HCT116 (cell line): ENCODE data around the gene ZNF804B. TPM values are rescaled to one million over a fixed set of nuclear protein-coding genes. Genes with fewer than 3 reads are reported as not detected.

Source experiments
- ATAC-seq: fragments of 200-7000 bp; cut with Tn5 transposase; 2 replicates; pipeline ENCODE4 v1.9.1; 2020; ENCODE audit warnings: mild to moderate bottlenecking, moderate library complexity
- BruUV-seq: library from RNA; stranded (reverse); fragments of 400-500 nt; replicated peaks from 2 replicates; lab custom pipeline; 2021; lab: Mats Ljungman, UMichigan
- CTCF ChIA-PET: fragments of 300-600 bp; sonication (Branson Sonifier 250); formaldehyde crosslinking; loops from one replicate; lab custom pipeline; 2021; ENCODE audit warnings: antibody characterized with exemption; lab: Charles Lee
- POLR2A ChIA-PET: fragments of 300-600, 350-600 bp; sonication (Branson Sonifier 250); formaldehyde crosslinking; loops from one replicate; lab custom pipeline; 2021; ENCODE audit warnings: antibody characterized with exemption; lab: Charles Lee
- RAD21 ChIA-PET, 2 experiments: fragments of 300-600 bp; sonication (Branson Sonifier 250); formaldehyde crosslinking; loops; one replicate each; lab custom pipeline; 2023; ENCODE audit warnings: low total read pairs in 2 of 2; ENCODE audit not compliant: uncharacterized antibody in 2 of 2, unreplicated experiment in 2 of 2, low non-redundant PET in 1 of 2; lab: Charles Lee
- DNase-seq: peaks from one replicate; pipeline ENCODE4 v3.0.0-alpha.2; 2010; ENCODE audit warnings: low read depth, low spot score
- H2AFZ ChIP-seq: fragments of 200-600 bp; shearing (Covaris generic), sonication (generic); 2 replicates; pipeline ENCODE4 v1.6.1; 2017; ENCODE audit warnings: low read depth, mixed run types, mixed read lengths, antibody characterized with exemption, low read length; ENCODE audit not compliant: poor library complexity, severe bottlenecking
- H3K27ac ChIP-seq: 2 replicates; pipeline ENCODE4 v1.5.1; 2012; ENCODE audit warnings: low read depth, low read length
- H3K27me3 ChIP-seq: fragments of 200-600 bp; sonication (generic); 2 replicates; pipeline ENCODE4 v1.6.1; 2016; ENCODE audit warnings: mixed run types, low read length, mixed read lengths; ENCODE audit not compliant: insufficient read depth
- H3K36me3 ChIP-seq, 2 experiments: fragments of 200-500 bp in 1 of 2; fragments of 200-600 bp in 1 of 2; sonication (Bioruptor generic) in 1 of 2; sonication (generic) in 1 of 2; 2 replicates each; pipeline versions ENCODE4 v1.5.1 to v1.6.1; 2014 to 2016; ENCODE audit warnings: low read length in 2 of 2, inconsistent platforms in 1 of 2, mixed read lengths in 1 of 2, mixed run types in 1 of 2; ENCODE audit not compliant: insufficient read depth in 2 of 2, control insufficient read depth in 1 of 2
- H3K4me1 ChIP-seq, 2 experiments: fragments of 200-600 bp in 1 of 2; sonication (generic) in 1 of 2; 2 replicates each; pipeline versions ENCODE4 v1.5.1 to v1.6.1; 2012 to 2017; ENCODE audit warnings: low read length in 2 of 2, inconsistent platforms in 1 of 2, mild to moderate bottlenecking in 1 of 2, mixed read lengths in 1 of 2, mixed run types in 1 of 2, moderate library complexity in 1 of 2; ENCODE audit not compliant: insufficient read depth in 2 of 2, control insufficient read depth in 1 of 2
- H3K4me2 ChIP-seq: fragments of 200-600 bp; sonication (generic); 2 replicates; pipeline ENCODE4 v1.6.1; 2017; ENCODE audit warnings: mixed run types, low read length, mixed read lengths
- H3K4me3 ChIP-seq, 2 experiments: fragments of 200-600 bp in 1 of 2; sonication (generic) in 1 of 2; replicated peaks in 1 of 2; 2 replicates each; pipeline ENCODE4 v1.5.1; 2011 to 2016; ENCODE audit warnings: low read length in 2 of 2, control low read depth in 1 of 2, low read depth in 1 of 2, mild to moderate bottlenecking in 1 of 2, mixed read lengths in 1 of 2, mixed run types in 1 of 2
- H3K79me2 ChIP-seq: fragments of 200-600 bp; sonication (generic); 2 replicates; pipeline ENCODE4 v1.6.1; 2017; ENCODE audit warnings: mild to moderate bottlenecking, mixed run types, low read length, moderate library complexity, mixed read lengths; ENCODE audit not compliant: insufficient read depth
- H3K9ac ChIP-seq: fragments of 200-600 bp; sonication (generic); 2 replicates; pipeline ENCODE4 v1.6.1; 2016; ENCODE audit warnings: low read length, mixed read lengths
- H3K9me2 ChIP-seq: fragments of 200-600 bp; sonication (generic), shearing (Covaris generic); 2 replicates; pipeline ENCODE4 v1.6.1; 2017; ENCODE audit warnings: mixed run types, mild to moderate bottlenecking, moderate library complexity; ENCODE audit not compliant: insufficient read depth
- H3K9me3 ChIP-seq, 2 experiments: fragments of 200-500 bp in 1 of 2; fragments of 200-600 bp in 1 of 2; sonication (Bioruptor generic) in 1 of 2; sonication (generic) in 1 of 2; 2 replicates each; pipeline ENCODE4 v1.6.1; 2014 to 2017; ENCODE audit warnings: low read length in 2 of 2, mixed read lengths in 2 of 2, inconsistent platforms in 1 of 2, low read depth in 1 of 2, mild to moderate bottlenecking in 1 of 2, mixed run types in 1 of 2, moderate library complexity in 1 of 2; ENCODE audit not compliant: control insufficient read depth in 1 of 2, insufficient read depth in 1 of 2
- H4K20me1 ChIP-seq: fragments of 200-600 bp; sonication (generic), shearing (Covaris generic); 2 replicates; pipeline ENCODE4 v1.6.1; 2017; ENCODE audit warnings: mixed run types, mild to moderate bottlenecking, moderate library complexity; ENCODE audit not compliant: insufficient read depth
- CBX3 ChIP-seq: IDR thresholded peaks from 2 replicates; pipeline ENCODE4 v1.6.1; 2012; ENCODE audit warnings: low read depth
- CEBPB ChIP-seq: IDR thresholded peaks from 2 replicates; pipeline ENCODE4 v1.6.1; 2012; ENCODE audit warnings: low read depth
- EZH2 ChIP-seq: fragments of 200-600 bp; sonication (generic); IDR thresholded peaks from 2 replicates; pipeline ENCODE4 v1.6.1; 2017; ENCODE audit warnings: antibody characterized with exemption, mixed run types
- JUND ChIP-seq: IDR thresholded peaks from 2 replicates; pipeline ENCODE4 v1.6.1; 2012
- POLR2A ChIP-seq: IDR thresholded peaks from 2 replicates; pipeline ENCODE4 v1.7.0; 2011; ENCODE audit warnings: borderline replicate concordance; ENCODE audit not compliant: insufficient read depth, insufficient read length; ENCODE audit errors: extremely low read depth
- POLR2AphosphoS5 ChIP-seq: IDR thresholded peaks from 2 replicates; pipeline ENCODE4 v1.6.1; 2011; ENCODE audit warnings: mild to moderate bottlenecking, low read depth, low read length, moderate library complexity
- RAD21 ChIP-seq: IDR thresholded peaks from 2 replicates; pipeline ENCODE4 v1.6.1; 2012; ENCODE audit warnings: low read depth, mild to moderate bottlenecking
- SIN3A ChIP-seq: IDR thresholded peaks from 2 replicates; pipeline ENCODE4 v1.6.1; 2012; ENCODE audit warnings: low read depth
- SRF ChIP-seq: IDR thresholded peaks from 2 replicates; pipeline ENCODE4 v1.6.1; 2012; ENCODE audit warnings: low read depth
- TCF7L2 ChIP-seq: IDR thresholded peaks from 2 replicates; pipeline ENCODE4 v1.7.0; 2011; ENCODE audit warnings: borderline replicate concordance, inconsistent platforms; ENCODE audit not compliant: insufficient read depth, insufficient read length; ENCODE audit errors: extremely low read depth
- ZNF274 ChIP-seq: fragments of 200-500 bp; sonication (Bioruptor generic); IDR thresholded peaks from 2 replicates; pipeline ENCODE4 v1.6.1; 2014; ENCODE audit warnings: mild to moderate bottlenecking, low read depth, low read length, inconsistent platforms
- intact Hi-C: fragments of 100-400 bp; cut with micrococcal nuclease; formaldehyde crosslinking; loops from 2 replicates; pipeline ENCODE4 v1.10.0; 2022
- total RNA-seq: library from RNA; stranded (reverse); gene quantifications from one replicate; pipeline ENCODE4 v1.2.1, GENCODE V29; 2021; ENCODE audit not compliant: unreplicated experiment
- TF ChIP-seq, protein P1 (sequence below): IDR thresholded peaks from 2 replicates; pipeline ENCODE4 v1.6.1; 2012
- TF ChIP-seq, protein P2 (sequence below): IDR thresholded peaks from 2 replicates; pipeline ENCODE4 v1.6.1; 2012; ENCODE audit warnings: low read depth
- TF ChIP-seq, protein P3 (sequence below): IDR thresholded peaks from 2 replicates; pipeline ENCODE4 v1.6.1; 2012
- TF ChIP-seq, protein P4 (sequence below): IDR thresholded peaks from 2 replicates; pipeline ENCODE4 v1.6.1; 2011; ENCODE audit warnings: mild to moderate bottlenecking, low read length, moderate library complexity; ENCODE audit not compliant: insufficient replicate concordance; ENCODE audit errors: extremely low read depth

The ZNF804B gene
- total RNA-seq, 1 experiment from 2014 or later, result not detected

DNA sequence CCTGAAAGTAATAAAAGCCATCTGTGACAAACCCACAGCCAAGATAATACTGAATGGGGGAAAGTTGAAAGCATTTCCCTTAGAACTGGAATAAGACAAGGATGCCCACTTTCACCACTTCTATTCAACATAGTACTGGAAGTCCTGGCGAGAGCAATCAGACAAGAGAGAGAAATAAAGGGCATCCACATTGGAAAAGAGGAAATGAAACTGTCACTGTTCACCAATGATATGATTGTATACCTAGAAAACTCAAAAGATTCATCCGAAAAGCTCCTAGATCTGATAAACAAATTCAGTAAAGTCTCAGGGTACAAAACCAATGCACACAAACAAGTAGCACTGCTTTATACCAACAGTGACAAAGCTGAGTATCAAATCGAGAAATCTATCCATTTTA lies 617.7 kb downstream of the ZNF804B start:
- TF ChIP-seq, protein P1, sequence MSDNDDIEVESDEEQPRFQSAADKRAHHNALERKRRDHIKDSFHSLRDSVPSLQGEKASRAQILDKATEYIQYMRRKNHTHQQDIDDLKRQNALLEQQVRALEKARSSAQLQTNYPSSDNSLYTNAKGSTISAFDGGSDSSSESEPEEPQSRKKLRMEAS, result no peak
- TF ChIP-seq JUND (no peak), EZH2 (no peak), CBX3 (no peak), ZNF274 (no peak), RAD21 (no peak), POLR2A (no peak), SIN3A (no peak), POLR2AphosphoS5 (no peak), TCF7L2 (no peak), SRF (no peak), CEBPB (no peak)
- TF ChIP-seq, protein P2, sequence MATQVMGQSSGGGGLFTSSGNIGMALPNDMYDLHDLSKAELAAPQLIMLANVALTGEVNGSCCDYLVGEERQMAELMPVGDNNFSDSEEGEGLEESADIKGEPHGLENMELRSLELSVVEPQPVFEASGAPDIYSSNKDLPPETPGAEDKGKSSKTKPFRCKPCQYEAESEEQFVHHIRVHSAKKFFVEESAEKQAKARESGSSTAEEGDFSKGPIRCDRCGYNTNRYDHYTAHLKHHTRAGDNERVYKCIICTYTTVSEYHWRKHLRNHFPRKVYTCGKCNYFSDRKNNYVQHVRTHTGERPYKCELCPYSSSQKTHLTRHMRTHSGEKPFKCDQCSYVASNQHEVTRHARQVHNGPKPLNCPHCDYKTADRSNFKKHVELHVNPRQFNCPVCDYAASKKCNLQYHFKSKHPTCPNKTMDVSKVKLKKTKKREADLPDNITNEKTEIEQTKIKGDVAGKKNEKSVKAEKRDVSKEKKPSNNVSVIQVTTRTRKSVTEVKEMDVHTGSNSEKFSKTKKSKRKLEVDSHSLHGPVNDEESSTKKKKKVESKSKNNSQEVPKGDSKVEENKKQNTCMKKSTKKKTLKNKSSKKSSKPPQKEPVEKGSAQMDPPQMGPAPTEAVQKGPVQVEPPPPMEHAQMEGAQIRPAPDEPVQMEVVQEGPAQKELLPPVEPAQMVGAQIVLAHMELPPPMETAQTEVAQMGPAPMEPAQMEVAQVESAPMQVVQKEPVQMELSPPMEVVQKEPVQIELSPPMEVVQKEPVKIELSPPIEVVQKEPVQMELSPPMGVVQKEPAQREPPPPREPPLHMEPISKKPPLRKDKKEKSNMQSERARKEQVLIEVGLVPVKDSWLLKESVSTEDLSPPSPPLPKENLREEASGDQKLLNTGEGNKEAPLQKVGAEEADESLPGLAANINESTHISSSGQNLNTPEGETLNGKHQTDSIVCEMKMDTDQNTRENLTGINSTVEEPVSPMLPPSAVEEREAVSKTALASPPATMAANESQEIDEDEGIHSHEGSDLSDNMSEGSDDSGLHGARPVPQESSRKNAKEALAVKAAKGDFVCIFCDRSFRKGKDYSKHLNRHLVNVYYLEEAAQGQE, result no peak
- TF ChIP-seq, protein P3, sequence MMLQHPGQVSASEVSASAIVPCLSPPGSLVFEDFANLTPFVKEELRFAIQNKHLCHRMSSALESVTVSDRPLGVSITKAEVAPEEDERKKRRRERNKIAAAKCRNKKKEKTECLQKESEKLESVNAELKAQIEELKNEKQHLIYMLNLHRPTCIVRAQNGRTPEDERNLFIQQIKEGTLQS, result no peak
- TF ChIP-seq, protein P4, sequence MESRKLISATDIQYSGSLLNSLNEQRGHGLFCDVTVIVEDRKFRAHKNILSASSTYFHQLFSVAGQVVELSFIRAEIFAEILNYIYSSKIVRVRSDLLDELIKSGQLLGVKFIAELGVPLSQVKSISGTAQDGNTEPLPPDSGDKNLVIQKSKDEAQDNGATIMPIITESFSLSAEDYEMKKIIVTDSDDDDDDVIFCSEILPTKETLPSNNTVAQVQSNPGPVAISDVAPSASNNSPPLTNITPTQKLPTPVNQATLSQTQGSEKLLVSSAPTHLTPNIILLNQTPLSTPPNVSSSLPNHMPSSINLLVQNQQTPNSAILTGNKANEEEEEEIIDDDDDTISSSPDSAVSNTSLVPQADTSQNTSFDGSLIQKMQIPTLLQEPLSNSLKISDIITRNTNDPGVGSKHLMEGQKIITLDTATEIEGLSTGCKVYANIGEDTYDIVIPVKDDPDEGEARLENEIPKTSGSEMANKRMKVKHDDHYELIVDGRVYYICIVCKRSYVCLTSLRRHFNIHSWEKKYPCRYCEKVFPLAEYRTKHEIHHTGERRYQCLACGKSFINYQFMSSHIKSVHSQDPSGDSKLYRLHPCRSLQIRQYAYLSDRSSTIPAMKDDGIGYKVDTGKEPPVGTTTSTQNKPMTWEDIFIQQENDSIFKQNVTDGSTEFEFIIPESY, result no peak
- RAD21 ChIA-PET, result no interaction called here
- intact Hi-C loops, result no loop called here

More for the DNA sequence above, 617.7 kb downstream of the ZNF804B start:
- Histone ChIP-seq H3K27ac (no peak overlapping the region), H3K36me3 (no peaks in the 10 kb centered on the region), H3K27me3 (no peaks in the 10 kb centered on the region), H3K9me3 (no peaks in the 10 kb centered on the region), H2AFZ (no peak overlapping the region), H3K4me1 (no peaks in the 10 kb centered on the region), H3K4me3 (no peak overlapping the region), H3K9ac (no peak overlapping the region), H3K79me2 (no peaks in the 10 kb centered on the region), H3K4me2 (no peak overlapping the region), H3K9me2 (no peaks in the 10 kb centered on the region), H4K20me1 (no peaks in the 10 kb centered on the region)
- ChIA-PET CTCF (no interaction called here), POLR2A (no interaction called here)
- DNase-seq, result no peak
- no TSS peak for BruUV-seq
- no peak for ATAC-seq
